CD4-positive, alpha-beta T cell (primary cell): ENCODE measurements around the gene PIGL. TPM values are rescaled to one million over a fixed set of nuclear protein-coding genes. Genes with fewer than 3 reads are reported as not detected.
"Not testable (repeated sequence)": the region's sequence is repeated elsewhere in the genome, so short reads cannot be mapped to it uniquely, and the experiment has no call there.

ENCODE experiments used
- ATAC-seq: fragments of 200-7000 bp; cut with Tn5 transposase; one replicate; pipeline ENCODE4 v1.10.0; 2022; ENCODE audit warnings: mild to moderate bottlenecking; ENCODE audit not compliant: poor library complexity
- CTCF ChIA-PET: fragments of 350-600 bp; sonication (Branson Sonifier 250); formaldehyde crosslinking; loops from one replicate; lab custom pipeline; 2021; ENCODE audit warnings: antibody characterized with exemption, inconsistent platforms; lab: Charles Lee
- POLR2A ChIA-PET: fragments of 350-600 bp; sonication (Branson Sonifier 250); formaldehyde crosslinking; loops from one replicate; lab custom pipeline; 2021; ENCODE audit warnings: antibody characterized with exemption, inconsistent platforms; lab: Charles Lee
- DNase-seq, 14 experiments: peaks; one replicate each; pipeline ENCODE4 v3.0.0-alpha.2; 2013 to 2020; ENCODE audit warnings: mixed read lengths in 2 of 14
- H3K27ac ChIP-seq, 2 donors: one replicate each; pipeline versions ENCODE4 v1.5.1 to v1.7.0; 2013; ENCODE audit warnings: low read length in 2 of 2, low read depth in 1 of 2, mild to moderate bottlenecking in 1 of 2
- H3K27me3 ChIP-seq, 2 experiments: 1 replicate in 1 of 2; 2 replicates in 1 of 2; pipeline versions ENCODE4 v1.6.1 to v1.7.0; 2013; ENCODE audit warnings: low read length in 2 of 2, control low read depth in 1 of 2, mild to moderate bottlenecking in 1 of 2, moderate library complexity in 1 of 2; ENCODE audit not compliant: insufficient read depth in 2 of 2, control insufficient read depth in 1 of 2
- H3K36me3 ChIP-seq: one replicate; pipeline ENCODE4 v1.6.1; 2013; ENCODE audit warnings: low read length, control low read depth; ENCODE audit not compliant: insufficient read depth
- H3K4me1 ChIP-seq: one replicate; pipeline ENCODE4 v1.6.1; 2013; ENCODE audit warnings: low read length, control low read depth; ENCODE audit not compliant: insufficient read depth
- H3K4me3 ChIP-seq: one replicate; pipeline ENCODE4 v1.5.1; 2013; ENCODE audit warnings: mild to moderate bottlenecking, low read length, moderate library complexity
- H3K9me3 ChIP-seq, 2 experiments: 1 replicate in 1 of 2; 2 replicates in 1 of 2; pipeline versions ENCODE4 v1.6.1 to v1.7.0; 2013; ENCODE audit warnings: low read length in 2 of 2, mild to moderate bottlenecking in 2 of 2, control low read depth in 1 of 2, moderate library complexity in 1 of 2; ENCODE audit not compliant: control insufficient read depth in 1 of 2, insufficient read depth in 1 of 2
- H3K27ac Mint-ChIP-seq: one replicate; pipeline ENCODE4 v1.8.0; 2020; ENCODE audit warnings: mixed read lengths
- H3K27me3 Mint-ChIP-seq: one replicate; pipeline ENCODE4 v1.8.0; 2021; ENCODE audit warnings: mixed read lengths
- H3K36me3 Mint-ChIP-seq: one replicate; pipeline ENCODE4 v1.8.0; 2021; ENCODE audit warnings: low read depth, mixed read lengths
- H3K4me1 Mint-ChIP-seq: one replicate; pipeline ENCODE4 v1.8.0; 2021; ENCODE audit warnings: low read depth, mixed read lengths
- H3K4me3 Mint-ChIP-seq: one replicate; pipeline ENCODE4 v1.8.0; 2020; ENCODE audit warnings: mild to moderate bottlenecking, mixed read lengths
- H3K9me3 Mint-ChIP-seq: one replicate; pipeline ENCODE4 v1.8.0; 2020; ENCODE audit warnings: mixed read lengths
- intact Hi-C, 2 experiments: fragments of 100-400 bp; cut with DNase I in 1 of 2; cut with micrococcal nuclease in 1 of 2; formaldehyde crosslinking; loops; one replicate each; pipeline versions ENCODE4 v1.15.1 to v1.9.0; 2023 to 2025; cut with DNase I, micrococcal nuclease
- total RNA-seq, 174 experiments: library from RNA in 2 of 174; stranded (reverse) in 2 of 174; gene quantifications; one replicate each; pipeline ENCODE4 v1.2.3 and lab custom pipeline; 2021 to 2026
- TF ChIP-seq, protein P1 (sequence below): fragments of 200-600 bp; IDR thresholded peaks from one replicate; pipeline ENCODE4 v1.8.0; 2022; ENCODE audit warnings: antibody characterized with exemption, mild to moderate bottlenecking

PIGL gene
- total RNA-seq, 2 experiments from 2014 or later, result 48.4 to 49.0 TPM

DNA sequence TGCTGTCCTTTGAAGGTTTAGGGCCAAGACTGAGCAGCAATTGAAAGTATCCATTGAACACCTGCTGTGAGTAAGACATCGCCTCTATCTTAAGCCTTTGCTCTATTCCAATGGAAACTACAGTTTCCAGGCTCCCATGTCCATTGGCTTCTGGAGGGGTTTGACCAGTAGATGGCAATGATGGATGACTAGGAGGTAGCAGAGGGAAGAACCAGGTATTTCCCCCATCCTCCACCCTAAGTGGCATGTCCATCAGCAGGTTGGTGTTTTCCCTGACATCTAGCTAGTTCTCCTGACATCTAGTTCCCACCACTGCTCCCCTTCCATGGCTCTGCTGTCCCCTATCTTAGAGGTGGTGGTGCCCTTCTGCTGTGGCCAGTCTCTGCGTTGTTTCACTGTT, 77.5 kb downstream of the PIGL start:
- Histone ChIP-seq H3K27ac (no peak overlapping the region), H3K4me3 (no peak overlapping the region), H3K4me1 (peaks cover 17% of the 10 kb centered on the region), H3K27me3 (no peaks in the 10 kb centered on the region), H3K9me3 (no peaks in the 10 kb centered on the region), H3K36me3 (no peaks in the 10 kb centered on the region)
- Mint-ChIP-seq H3K27ac (no peak overlapping the region), H3K27me3 (no peaks in the 10 kb centered on the region), H3K36me3 (peaks cover 1% of the 10 kb centered on the region), H3K4me3 (no peak overlapping the region), H3K9me3 (no peaks in the 10 kb centered on the region), H3K4me1 (peaks cover 38% of the 10 kb centered on the region)
- CTCF ChIA-PET, result no interaction called here
- DNase-seq (no peak), ATAC-seq (no peak)
- TF ChIP-seq, protein P1, sequence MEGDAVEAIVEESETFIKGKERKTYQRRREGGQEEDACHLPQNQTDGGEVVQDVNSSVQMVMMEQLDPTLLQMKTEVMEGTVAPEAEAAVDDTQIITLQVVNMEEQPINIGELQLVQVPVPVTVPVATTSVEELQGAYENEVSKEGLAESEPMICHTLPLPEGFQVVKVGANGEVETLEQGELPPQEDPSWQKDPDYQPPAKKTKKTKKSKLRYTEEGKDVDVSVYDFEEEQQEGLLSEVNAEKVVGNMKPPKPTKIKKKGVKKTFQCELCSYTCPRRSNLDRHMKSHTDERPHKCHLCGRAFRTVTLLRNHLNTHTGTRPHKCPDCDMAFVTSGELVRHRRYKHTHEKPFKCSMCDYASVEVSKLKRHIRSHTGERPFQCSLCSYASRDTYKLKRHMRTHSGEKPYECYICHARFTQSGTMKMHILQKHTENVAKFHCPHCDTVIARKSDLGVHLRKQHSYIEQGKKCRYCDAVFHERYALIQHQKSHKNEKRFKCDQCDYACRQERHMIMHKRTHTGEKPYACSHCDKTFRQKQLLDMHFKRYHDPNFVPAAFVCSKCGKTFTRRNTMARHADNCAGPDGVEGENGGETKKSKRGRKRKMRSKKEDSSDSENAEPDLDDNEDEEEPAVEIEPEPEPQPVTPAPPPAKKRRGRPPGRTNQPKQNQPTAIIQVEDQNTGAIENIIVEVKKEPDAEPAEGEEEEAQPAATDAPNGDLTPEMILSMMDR, result no peak
- intact Hi-C loops, result no loop called here
- POLR2A ChIA-PET, result no interaction called here

DNA sequence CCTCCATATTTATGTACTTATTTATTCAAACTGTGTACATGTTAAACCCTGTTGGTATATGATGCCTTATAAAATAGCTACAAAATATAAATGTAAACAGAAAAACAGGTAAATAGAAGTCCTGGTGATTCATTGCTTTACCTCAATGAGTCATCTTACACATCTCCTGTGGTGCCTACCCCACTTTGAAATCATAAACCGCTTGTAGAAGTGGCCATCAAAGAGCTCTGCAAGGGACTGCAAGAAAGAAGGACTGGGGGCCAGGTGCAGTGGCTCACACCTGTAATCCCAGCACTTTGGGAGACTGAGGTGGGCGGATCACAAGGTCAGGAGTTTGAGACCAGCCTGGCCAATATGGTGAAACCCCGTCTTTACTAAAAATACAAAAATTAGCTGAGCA, 79.1 kb downstream of the PIGL start:
- POLR2A ChIA-PET, result interaction anchor here (0.9 kb wide), 1 partner anchor 10 kb away, joined by 5 read pairs; no protein-coding TSS in a partner anchor
- intact Hi-C loops, result not testable (repeated sequence)

DNA sequence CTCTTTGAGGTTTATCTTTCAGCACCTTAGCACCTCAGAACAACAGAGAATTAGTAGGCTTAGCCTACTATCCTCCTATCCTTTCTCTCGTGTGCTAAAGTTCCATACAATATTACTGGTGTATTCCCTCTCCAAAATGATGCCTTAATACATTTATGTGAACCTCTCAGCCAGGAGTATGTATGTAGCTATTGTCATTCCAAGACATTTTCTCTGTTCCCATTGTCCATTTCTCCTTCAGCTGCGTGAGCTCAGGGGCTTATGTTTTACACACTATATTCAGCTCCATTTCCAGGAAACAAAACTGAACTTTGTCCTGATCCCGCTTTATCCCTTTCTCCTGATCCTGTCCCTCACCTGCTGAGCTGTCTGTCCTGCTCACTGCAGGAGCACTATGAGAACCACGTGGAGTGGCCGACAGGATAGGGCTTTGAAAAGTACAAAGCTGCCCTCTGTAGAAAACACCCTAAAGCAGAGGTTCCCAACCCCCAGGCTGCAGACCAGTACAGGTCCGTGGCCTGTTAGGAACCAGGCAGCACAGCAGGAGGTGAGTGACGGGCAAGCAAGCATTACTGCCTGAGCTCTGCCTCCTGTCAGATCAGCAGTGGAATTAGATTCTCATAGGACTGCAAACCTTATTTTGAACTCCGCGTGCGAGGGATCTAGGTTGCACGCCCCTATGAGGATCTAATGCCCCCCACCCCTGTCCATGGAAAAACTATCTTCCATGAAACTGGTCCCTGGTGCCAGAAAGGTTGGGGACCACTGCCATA, 80.5 kb downstream of the PIGL start:
- no peak overlapping the region for H3K4me3 Mint-ChIP-seq
- H3K27ac Mint-ChIP-seq, result peak overlapping the region; percentile 47
- H3K9me3 ChIP-seq, result no peaks in the 10 kb centered on the region
- H3K9me3 Mint-ChIP-seq, result no peaks in the 10 kb centered on the region
- peaks cover 22% of the 10 kb centered on the region for H3K36me3 Mint-ChIP-seq
- peaks cover 35% of the 10 kb centered on the region for H3K4me1 Mint-ChIP-seq
- ChIA-PET POLR2A (interaction anchor here (2.1 kb wide), 1 partner anchor 12 kb away, joined by 7 read pairs; no protein-coding TSS in a partner anchor), CTCF (no interaction called here)
- no peaks in the 10 kb centered on the region for H3K27me3 Mint-ChIP-seq
- no peaks in the 10 kb centered on the region for H3K27me3 ChIP-seq
- peaks cover 13% of the 10 kb centered on the region for H3K36me3 ChIP-seq
- DNase-seq (no peak), ATAC-seq (no peak)
- H3K27ac ChIP-seq, result no peak overlapping the region
- TF ChIP-seq, protein P1, result no peak
- intact Hi-C loops, result no loop called here
- H3K4me1 ChIP-seq, result peaks cover 15% of the 10 kb centered on the region
- H3K4me3 ChIP-seq, result no peak overlapping the region

More for the DNA sequence above, 79.1 kb downstream of the PIGL start:
- CTCF ChIA-PET, result interaction anchor here (1.2 to 1.4 kb wide), 2 partner anchors 10 to 68 kb away, joined by 5 read pairs; no protein-coding TSS in a partner anchor
- H3K27me3 ChIP-seq, DNase-seq, H3K27ac Mint-ChIP-seq, H3K27me3 Mint-ChIP-seq, H3K36me3 ChIP-seq, ATAC-seq, H3K9me3 ChIP-seq, H3K4me3 ChIP-seq, H3K4me3 Mint-ChIP-seq, H3K27ac ChIP-seq, H3K9me3 Mint-ChIP-seq: not testable (repeated sequence)
- Mint-ChIP-seq H3K4me1 (peaks cover 41% of the 10 kb centered on the region), H3K36me3 (peaks cover 13% of the 10 kb centered on the region)
- H3K4me1 ChIP-seq, result peaks cover 15% of the 10 kb centered on the region
